ENCODE measurements around the gene SLC49A3. TPM values are rescaled to one million over a fixed set of nuclear protein-coding genes. Genes with fewer than 3 reads are reported as not detected.

The SLC49A3 gene
- total and polyA plus RNA-seq, 2 of the 13 experiments (the other 11 are each of a cell fraction or from before 2014, with no cell fraction given): 0.07 to 0.17 TPM

GRCh38 chr4:673349-674091 lies 15.4 kb downstream of the SLC49A3 start (continued):
- TF ChIP-seq HMGXB4 (CRISPR knock-in tag; IDR thresholded peaks at IDR 0.05; ENCODE audit: borderline replicate concordance in 1 of 2, low read depth in 1 of 2) (no peak), DDIT3 (CRISPR knock-in tag; IDR thresholded peaks at IDR 0.05) (no peak), FOXK2 (IDR thresholded peaks at IDR 0.05) (no peak), ZFYVE20 (CRISPR knock-in tag; IDR thresholded peaks at IDR 0.05; ENCODE audit: borderline replicate concordance, low read depth) (no peak), PHF20 (CRISPR knock-in tag; IDR thresholded peaks at IDR 0.05) (no peak), ZNF841 (CRISPR knock-in tag; IDR thresholded peaks at IDR 0.05; ENCODE audit: borderline replicate concordance) (no peak), SRF (IDR thresholded peaks at IDR 0.05; ENCODE audit: low read depth, low read length) (no peak), NONO (IDR thresholded peaks at IDR 0.05) (no peak), NONO (CRISPR knock-in tag; conservative IDR thresholded peaks at IDR 0.05) (no peak), IRF1 (CRISPR knock-in tag; IDR thresholded peaks at IDR 0.05; ENCODE audit: low read depth) (no peak), RFX5 (IDR thresholded peaks at IDR 0.05; ENCODE audit: low read depth, low read length) (no peak), FLYWCH1 (CRISPR knock-in tag; IDR thresholded peaks at IDR 0.05) (no peak), NR2F1 (CRISPR knock-in tag; IDR thresholded peaks at IDR 0.05) (no peak), AKNA (CRISPR knock-in tag; IDR thresholded peaks at IDR 0.05; ENCODE audit: borderline replicate concordance) (no peak), IRF9 (CRISPR knock-in tag; IDR thresholded peaks at IDR 0.05; ENCODE audit: borderline replicate concordance) (no peak), NR2F2 (IDR thresholded peaks at IDR 0.05; ENCODE audit: borderline replicate concordance, low read depth) (no peak), ZMAT5 (CRISPR knock-in tag; IDR thresholded peaks at IDR 0.05; ENCODE audit: borderline replicate concordance, low read depth) (no peak), ZNF263 (CRISPR knock-in tag; IDR thresholded peaks at IDR 0.05) (no peak), KDM2A (CRISPR knock-in tag; IDR thresholded peaks at IDR 0.05; ENCODE audit: borderline replicate concordance, low read depth) (no peak), KDM4B (CRISPR knock-in tag; IDR thresholded peaks at IDR 0.05) (no peak)
